ENCODE measurements around the gene ADAP1.

DNA sequence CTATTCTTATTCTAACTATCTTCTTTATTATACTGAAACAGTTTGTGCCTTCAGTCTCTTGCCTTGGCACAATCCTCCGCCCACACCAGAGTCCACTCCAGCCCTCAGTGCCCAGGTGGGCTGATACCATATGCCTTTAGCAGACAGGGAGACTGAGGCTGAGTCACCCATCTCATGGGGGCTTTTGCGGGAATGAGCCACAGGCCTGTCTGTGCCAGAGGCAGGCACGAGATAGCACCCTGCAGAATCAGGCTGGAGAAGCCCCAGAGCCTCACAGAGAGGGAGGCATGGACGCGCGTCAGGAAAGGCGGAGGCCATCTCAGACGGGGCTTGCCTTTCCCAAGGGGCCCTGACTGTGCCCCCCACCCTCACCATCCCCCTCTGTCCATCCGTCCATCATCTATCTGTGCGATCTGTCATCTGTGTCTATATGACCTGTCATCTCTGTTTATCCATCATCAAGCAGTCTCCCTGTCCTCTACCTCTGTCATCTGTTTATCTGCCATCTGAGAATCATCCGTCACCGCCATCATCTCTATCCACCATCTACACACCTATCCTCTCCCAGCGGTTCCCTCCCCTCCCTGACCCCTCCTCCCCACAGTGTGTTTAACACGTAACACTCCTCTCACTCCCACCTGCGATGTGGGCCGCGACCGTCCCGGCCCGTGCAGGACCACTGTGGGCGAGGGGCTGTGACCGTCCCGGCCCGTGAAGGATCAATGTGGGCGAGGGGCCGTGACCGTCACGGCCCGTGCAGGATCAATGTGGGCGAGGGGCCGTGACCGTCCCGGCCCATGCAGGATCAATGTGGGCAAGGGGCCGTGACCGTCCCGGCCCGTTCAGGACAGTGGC is 7.3 kb upstream of the ADAP1 start:
- TF ChIP-seq, protein P1, sequence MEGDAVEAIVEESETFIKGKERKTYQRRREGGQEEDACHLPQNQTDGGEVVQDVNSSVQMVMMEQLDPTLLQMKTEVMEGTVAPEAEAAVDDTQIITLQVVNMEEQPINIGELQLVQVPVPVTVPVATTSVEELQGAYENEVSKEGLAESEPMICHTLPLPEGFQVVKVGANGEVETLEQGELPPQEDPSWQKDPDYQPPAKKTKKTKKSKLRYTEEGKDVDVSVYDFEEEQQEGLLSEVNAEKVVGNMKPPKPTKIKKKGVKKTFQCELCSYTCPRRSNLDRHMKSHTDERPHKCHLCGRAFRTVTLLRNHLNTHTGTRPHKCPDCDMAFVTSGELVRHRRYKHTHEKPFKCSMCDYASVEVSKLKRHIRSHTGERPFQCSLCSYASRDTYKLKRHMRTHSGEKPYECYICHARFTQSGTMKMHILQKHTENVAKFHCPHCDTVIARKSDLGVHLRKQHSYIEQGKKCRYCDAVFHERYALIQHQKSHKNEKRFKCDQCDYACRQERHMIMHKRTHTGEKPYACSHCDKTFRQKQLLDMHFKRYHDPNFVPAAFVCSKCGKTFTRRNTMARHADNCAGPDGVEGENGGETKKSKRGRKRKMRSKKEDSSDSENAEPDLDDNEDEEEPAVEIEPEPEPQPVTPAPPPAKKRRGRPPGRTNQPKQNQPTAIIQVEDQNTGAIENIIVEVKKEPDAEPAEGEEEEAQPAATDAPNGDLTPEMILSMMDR (optimal IDR thresholded peaks at IDR 0.05 in 1 of 3, IDR thresholded peaks at IDR 0.05 in 1 of 3, conservative IDR thresholded peaks at IDR 0.05 in 1 of 3; ENCODE audit: extremely low read depth in 1 of 3, insufficient read depth in 2 of 3, low read length in 3 of 3) = no peak
- no peak for TF ChIP-seq EZH2 (IDR thresholded peaks at IDR 0.05; ENCODE audit: low read length)

All from keratinocyte (primary cell).